Measurements from ENCODE around the gene SLC4A2. TPM values are rescaled to one million over a fixed set of nuclear protein-coding genes. Genes with fewer than 3 reads are reported as not detected.

The SLC4A2 gene
- total and polyA plus RNA-seq, 4 donors, result 27.5 to 98.8 (median 72.6) TPM

GRCh38 chr7:151071032-151071866 is 11.9 kb downstream of the SLC4A2 start:
- no peak overlapping the region for H3K4me3 ChIP-seq (ENCODE audit: low read depth in 1 of 3, low read length in 3 of 3)
- no peaks in the 10 kb centered on the region for H3K9me3 ChIP-seq (ENCODE audit: control insufficient read depth in 4 of 4, low read length in 3 of 4)
- peaks cover 47 to 93% (median 52%) of the 10 kb centered on the region in 4 donors for H3K36me3 ChIP-seq (ENCODE audit: control insufficient read depth in 4 of 4, insufficient read depth in 3 of 4, low read depth in 1 of 4, low read length in 3 of 4)
- no peak for TF ChIP-seq NR2F2 (IDR thresholded peaks at IDR 0.05)
- no peak for TF ChIP-seq FOXA2 (IDR thresholded peaks at IDR 0.05)
- TF ChIP-seq ATF3 (IDR thresholded peaks at IDR 0.05), result no peak
- no peak for TF ChIP-seq TAF1 (conservative IDR thresholded peaks at IDR 0.05)
- TF ChIP-seq HNF4A (conservative IDR thresholded peaks at IDR 0.05), result no peak
- no peak for TF ChIP-seq ZBTB33 (IDR thresholded peaks at IDR 0.05)
- TF ChIP-seq HNF4G (IDR thresholded peaks at IDR 0.05), result no peak
- TF ChIP-seq MAX (IDR thresholded peaks at IDR 0.05), result no peak
- TF ChIP-seq EGR1 (IDR thresholded peaks at IDR 0.05; ENCODE audit: low read depth in 2 of 2), result no peak
- no peak for TF ChIP-seq RAD21 (IDR thresholded peaks at IDR 0.05)
- no peak for TF ChIP-seq GABPA (IDR thresholded peaks at IDR 0.05 in 1 of 2, conservative IDR thresholded peaks at IDR 0.05 in 1 of 2)
- TF ChIP-seq RXRA (IDR thresholded peaks at IDR 0.05), result no peak
- TF ChIP-seq YY1 (IDR thresholded peaks at IDR 0.05), result no peak
- TF ChIP-seq, protein P1, sequence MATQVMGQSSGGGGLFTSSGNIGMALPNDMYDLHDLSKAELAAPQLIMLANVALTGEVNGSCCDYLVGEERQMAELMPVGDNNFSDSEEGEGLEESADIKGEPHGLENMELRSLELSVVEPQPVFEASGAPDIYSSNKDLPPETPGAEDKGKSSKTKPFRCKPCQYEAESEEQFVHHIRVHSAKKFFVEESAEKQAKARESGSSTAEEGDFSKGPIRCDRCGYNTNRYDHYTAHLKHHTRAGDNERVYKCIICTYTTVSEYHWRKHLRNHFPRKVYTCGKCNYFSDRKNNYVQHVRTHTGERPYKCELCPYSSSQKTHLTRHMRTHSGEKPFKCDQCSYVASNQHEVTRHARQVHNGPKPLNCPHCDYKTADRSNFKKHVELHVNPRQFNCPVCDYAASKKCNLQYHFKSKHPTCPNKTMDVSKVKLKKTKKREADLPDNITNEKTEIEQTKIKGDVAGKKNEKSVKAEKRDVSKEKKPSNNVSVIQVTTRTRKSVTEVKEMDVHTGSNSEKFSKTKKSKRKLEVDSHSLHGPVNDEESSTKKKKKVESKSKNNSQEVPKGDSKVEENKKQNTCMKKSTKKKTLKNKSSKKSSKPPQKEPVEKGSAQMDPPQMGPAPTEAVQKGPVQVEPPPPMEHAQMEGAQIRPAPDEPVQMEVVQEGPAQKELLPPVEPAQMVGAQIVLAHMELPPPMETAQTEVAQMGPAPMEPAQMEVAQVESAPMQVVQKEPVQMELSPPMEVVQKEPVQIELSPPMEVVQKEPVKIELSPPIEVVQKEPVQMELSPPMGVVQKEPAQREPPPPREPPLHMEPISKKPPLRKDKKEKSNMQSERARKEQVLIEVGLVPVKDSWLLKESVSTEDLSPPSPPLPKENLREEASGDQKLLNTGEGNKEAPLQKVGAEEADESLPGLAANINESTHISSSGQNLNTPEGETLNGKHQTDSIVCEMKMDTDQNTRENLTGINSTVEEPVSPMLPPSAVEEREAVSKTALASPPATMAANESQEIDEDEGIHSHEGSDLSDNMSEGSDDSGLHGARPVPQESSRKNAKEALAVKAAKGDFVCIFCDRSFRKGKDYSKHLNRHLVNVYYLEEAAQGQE (IDR thresholded peaks at IDR 0.05), result no peak
- TF ChIP-seq CTCF (IDR thresholded peaks at IDR 0.05; ENCODE audit: low read depth, low read length, missing input control), result no peak
- TF ChIP-seq FOXA1 (IDR thresholded peaks at IDR 0.05), result no peak
- no peak for TF ChIP-seq SP1 (IDR thresholded peaks at IDR 0.05)
- no peak for TF ChIP-seq JUND (IDR thresholded peaks at IDR 0.05)
- no peak overlapping the region for H3K27ac ChIP-seq (ENCODE audit: low read depth in 1 of 2, low read length in 2 of 2)
- no peak overlapping the region for H3K9ac ChIP-seq (ENCODE audit: low read depth in 1 of 2, low read length in 2 of 2)
- no peaks in the 10 kb centered on the region for H3K27me3 ChIP-seq (ENCODE audit: control insufficient read depth in 4 of 4, insufficient read depth in 4 of 4, low read length in 3 of 4)
- 95% methylated on average over 39 of the region's 39 CpGs for WGBS
- DNase-seq (ENCODE audit: low spot score), result no peak
- H3K4me1 ChIP-seq (ENCODE audit: control insufficient read depth in 4 of 4, insufficient read depth in 4 of 4, low read length in 3 of 4), result no peaks in the 10 kb centered on the region
